GM10248 (cell line): ENCODE measurements around the gene RYR3.

Experiments
- CTCF ChIA-PET: fragments of 300-600 bp; sonication (Branson Sonifier 250); formaldehyde crosslinking; extraction: SDS; loops from one replicate; lab custom pipeline; 2021; ENCODE audit warnings: antibody characterized with exemption; lab: Yijun Ruan, JAX
- POLR2A ChIA-PET: fragments of 350-650 bp; sonication (Branson Sonifier 250); formaldehyde crosslinking; extraction: SDS; loops from one replicate; lab custom pipeline; 2020; ENCODE audit warnings: antibody characterized with exemption; lab: Yijun Ruan, JAX
- DNase-seq: peaks from one replicate; pipeline ENCODE4 v3.0.0; 2012; ENCODE audit errors: extremely low spot score
- CTCF ChIP-seq: IDR thresholded peaks from 2 replicates; pipeline ENCODE4 v1.5.1; 2012; ENCODE audit warnings: mild to moderate bottlenecking, low read depth; ENCODE audit errors: extremely low read depth, missing control alignments, control extremely low read depth

Gene RYR3

DNA sequence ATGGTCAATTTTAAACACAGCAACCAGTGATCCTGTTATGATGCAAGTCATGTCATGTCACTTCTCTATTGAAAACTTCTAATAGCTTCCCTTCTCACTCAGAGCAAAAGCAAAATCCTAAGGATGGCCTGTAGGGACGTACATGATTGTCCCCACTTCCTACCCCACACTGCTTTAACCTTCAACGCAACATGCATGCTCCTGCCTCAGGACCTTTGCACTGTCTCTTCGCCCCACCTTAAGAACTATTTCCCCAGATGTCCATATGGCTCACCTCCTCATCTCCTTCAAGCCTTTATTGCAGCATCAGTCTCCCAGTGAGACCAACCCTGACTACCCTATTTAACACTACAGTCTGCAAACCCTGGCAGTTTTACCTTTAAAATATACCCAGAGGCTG lies 443.5 kb downstream of the RYR3 start:
- ChIA-PET CTCF (no interaction called here), POLR2A (no interaction called here)
- DNase-seq = no peak

GRCh38 chr15:33756961-33757360 lies 446.2 kb downstream of the RYR3 start:
- no peak for DNase-seq
- POLR2A ChIA-PET = no interaction called here
- CTCF ChIA-PET = interaction anchor here (0.8 to 1.5 kb wide), 3 partner anchors 18 to 21 kb away, joined by 3 read pairs; no protein-coding TSS in a partner anchor
- TF ChIP-seq CTCF = no peak

More for the DNA sequence above, 443.5 kb downstream of the RYR3 start:
- no peak for TF ChIP-seq CTCF

DNA sequence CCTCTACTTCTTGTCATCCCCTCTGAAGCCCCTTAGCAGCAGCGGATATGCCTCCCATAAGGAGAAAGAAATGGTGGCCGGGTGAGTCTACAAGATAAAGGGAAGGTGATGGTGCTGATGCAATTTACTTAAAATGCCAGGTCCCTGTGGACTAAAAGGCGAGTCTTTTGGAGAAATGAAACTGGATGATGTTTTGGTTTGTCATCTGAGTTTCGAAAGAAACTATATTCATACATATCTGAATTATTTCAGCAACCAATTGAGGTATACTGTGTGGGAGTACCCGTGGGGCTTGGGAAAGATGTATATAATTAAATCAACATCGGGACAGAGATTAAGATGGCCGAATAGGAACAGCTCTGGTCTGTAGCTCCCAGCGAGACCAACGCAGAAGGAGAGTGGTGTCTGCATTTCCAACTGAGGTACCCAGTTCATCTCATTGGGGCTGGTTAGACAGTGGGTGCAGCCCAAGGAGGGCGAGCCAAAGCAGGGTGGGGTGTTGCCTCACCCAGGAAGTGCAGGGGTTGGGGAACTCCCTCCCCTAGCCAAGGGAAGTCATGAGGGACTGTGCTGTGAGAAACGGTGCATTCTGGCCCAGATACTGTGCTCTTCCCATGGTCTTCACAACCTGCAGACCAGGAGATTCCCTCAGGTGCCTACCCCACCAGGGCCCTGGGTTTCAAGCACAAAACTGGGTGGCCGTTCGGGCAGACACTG lies 446.9 kb downstream of the RYR3 start:
- TF ChIP-seq CTCF = no peak
- POLR2A ChIA-PET = no interaction called here
- no peak for DNase-seq
- CTCF ChIA-PET = interaction anchor here (0.8 to 1.5 kb wide), 3 partner anchors 19 to 21 kb away, joined by 3 read pairs; no protein-coding TSS in a partner anchor

DNA sequence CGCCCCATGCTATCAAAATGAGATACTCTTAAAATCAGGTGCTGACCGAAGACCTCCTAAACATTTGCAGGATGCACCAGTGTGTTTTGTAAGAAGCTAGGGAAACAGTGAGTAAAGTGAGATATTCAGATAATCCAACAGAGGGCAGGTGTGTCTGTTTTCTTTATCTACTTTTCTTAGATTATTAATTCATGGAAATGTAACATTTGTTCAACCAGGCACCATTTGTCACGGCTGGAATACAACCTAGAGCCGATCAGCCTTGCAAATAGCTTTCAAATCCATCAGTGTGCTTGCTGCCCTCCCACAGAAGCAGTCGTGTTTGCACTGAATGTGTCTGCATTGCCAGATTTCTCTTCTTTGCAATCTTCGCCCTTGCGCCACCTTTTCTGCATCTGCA lies 455.6 kb downstream of the RYR3 start:
- ChIA-PET POLR2A (no interaction called here), CTCF (interaction anchor here (1.1 to 1.3 kb wide), 2 partner anchors 17 to 228 kb away, joined by 3 read pairs; no protein-coding TSS in a partner anchor)
- no peak for DNase-seq
- TF ChIP-seq CTCF = no peak

- POLR2A ChIA-PET = no interaction called here
- CTCF ChIA-PET = interaction anchor here (2.4 kb wide), 1 partner anchor 30 kb away, joined by 7 read pairs; no protein-coding TSS in a partner anchor
Measured at GRCh38 chr15:33768670-33769190, 458.0 kb downstream of the RYR3 start.

GRCh38 chr15:33773969-33774368 lies 463.2 kb downstream of the RYR3 start:
- ChIA-PET POLR2A (no interaction called here), CTCF (interaction anchor here (1.3 kb wide), 1 partner anchor 12 kb away, joined by 3 read pairs; no protein-coding TSS in a partner anchor)
- DNase-seq = no peak
- no peak for TF ChIP-seq CTCF

More at GRCh38 chr15:33768670-33769190, 458.0 kb downstream of the RYR3 start:
- no peak for DNase-seq
- no peak for TF ChIP-seq CTCF
